Measurements from ENCODE around the gene TNS1. TPM values are rescaled to one million over a fixed set of nuclear protein-coding genes. Genes with fewer than 3 reads are reported as not detected.
A peak's percentile ranks its signal among the peaks of the same experiment; 100 is the strongest.

The TNS1 gene
- polyA plus RNA-seq, 1 donor from 2014 or later, result not detected

GRCh38 chr2:217904614-217904965 is 98.2 kb downstream of the TNS1 start:
- Mint-ChIP-seq H3K36me3 (peaks cover 2% of the 10 kb centered on the region), H3K4me1 (no peaks in the 10 kb centered on the region), H3K9me3 (peaks cover 0 to 3% (median 0%) of the 10 kb centered on the region in 3 donors), H3K27ac (peak overlapping the region in 1 of 3 donors; percentile 29), H3K4me3 (no peak overlapping the region), H3K27me3 (peaks cover 16% of the 10 kb centered on the region)

DNA sequence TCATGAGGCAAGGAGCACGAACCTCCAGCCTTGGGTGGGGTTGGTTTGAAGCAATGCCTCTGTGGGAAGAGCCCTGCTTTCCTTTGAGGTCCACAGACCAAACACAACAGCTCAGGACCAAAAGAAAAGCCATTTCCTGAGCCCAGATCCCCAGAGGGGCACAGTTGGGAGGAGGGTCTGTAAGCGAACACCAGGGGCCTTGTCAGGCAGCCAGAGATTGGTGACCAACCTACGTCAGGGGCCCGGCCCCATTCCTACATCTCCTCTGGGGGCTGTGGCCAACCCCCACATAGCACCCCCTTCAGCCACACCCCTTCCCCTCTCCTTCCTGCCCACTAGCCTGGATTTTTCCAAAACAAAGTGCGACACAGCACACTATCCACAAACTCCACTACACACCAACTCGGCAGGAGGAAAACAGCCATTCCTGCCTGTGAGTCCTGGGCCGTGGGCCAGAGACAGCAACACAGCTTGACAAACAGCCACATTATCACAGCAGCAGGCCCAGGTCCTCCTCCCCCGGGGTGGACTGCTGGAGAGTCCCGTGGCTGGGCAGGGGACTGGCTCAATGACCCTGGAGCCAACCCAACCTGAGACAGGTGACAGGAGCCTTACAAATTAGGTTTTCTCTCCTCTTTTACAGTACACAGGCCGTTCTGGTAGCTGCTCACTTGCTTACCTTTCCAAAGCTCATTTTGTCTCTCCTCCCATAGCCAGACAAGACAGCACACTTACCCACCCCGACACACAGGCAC is 98.8 kb downstream of the TNS1 start:
- Mint-ChIP-seq H3K27ac (peak overlapping the region in 1 of 3 donors; percentile 29), H3K9me3 (peaks cover 0 to 3% (median 0%) of the 10 kb centered on the region in 3 donors), H3K27me3 (peaks cover 16% of the 10 kb centered on the region), H3K4me1 (no peaks in the 10 kb centered on the region), H3K36me3 (peaks cover 2% of the 10 kb centered on the region), H3K4me3 (no peak overlapping the region)

GRCh38 chr2:217903142-217903858 is 99.5 kb downstream of the TNS1 start:
- H3K4me1 Mint-ChIP-seq, result no peaks in the 10 kb centered on the region
- H3K9me3 Mint-ChIP-seq, result peaks cover 0 to 3% (median 0%) of the 10 kb centered on the region in 3 donors
- H3K27me3 Mint-ChIP-seq, result peaks cover 16% of the 10 kb centered on the region
- H3K27ac Mint-ChIP-seq, result no peak overlapping the region
- H3K36me3 Mint-ChIP-seq, result peaks cover 2% of the 10 kb centered on the region
- no peak overlapping the region for H3K4me3 Mint-ChIP-seq

- peaks cover 16% of the 10 kb centered on the region for H3K27me3 Mint-ChIP-seq
- H3K27ac Mint-ChIP-seq, result no peak overlapping the region
- H3K4me3 Mint-ChIP-seq, result peak overlapping the region in 2 of 4 donors; percentile 55 to 82
- no peaks in the 10 kb centered on the region for H3K4me1 Mint-ChIP-seq
- peaks cover 2% of the 10 kb centered on the region for H3K36me3 Mint-ChIP-seq
- H3K9me3 Mint-ChIP-seq, result peaks cover 0 to 2% (median 0%) of the 10 kb centered on the region in 3 donors
Observed at GRCh38 chr2:217902379-217903141, 100.2 kb downstream of the TNS1 start.

- Mint-ChIP-seq H3K36me3 (peaks cover 2% of the 10 kb centered on the region), H3K4me3 (peak overlapping the region in 1 of 4 donors; percentile 82), H3K4me1 (no peaks in the 10 kb centered on the region), H3K9me3 (peaks cover 0 to 2% (median 0%) of the 10 kb centered on the region in 3 donors), H3K27ac (no peak overlapping the region), H3K27me3 (peaks cover 16% of the 10 kb centered on the region)
Observed at GRCh38 chr2:217901835-217902378, 100.9 kb downstream of the TNS1 start.

DNA sequence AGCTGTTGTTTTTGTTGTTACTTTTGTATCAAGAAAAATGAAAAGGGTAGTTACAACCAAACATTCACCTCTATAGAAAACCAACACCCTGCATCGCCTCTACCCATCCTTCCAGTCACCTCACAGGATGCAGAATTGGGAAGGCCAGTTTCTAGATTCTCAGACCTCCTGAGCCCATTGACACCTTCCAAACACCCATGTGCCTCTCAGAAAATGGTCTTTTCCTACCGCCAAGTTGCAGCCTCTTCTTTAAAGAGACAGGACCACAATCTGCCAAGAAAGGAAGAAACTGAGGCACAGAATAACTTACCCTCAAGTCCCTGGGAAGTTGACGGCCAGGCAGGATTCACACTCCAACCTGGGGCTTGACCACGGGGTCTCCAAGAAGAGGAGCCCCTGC is 101.4 kb downstream of the TNS1 start:
- no peak overlapping the region for H3K4me3 Mint-ChIP-seq
- peaks cover 13% of the 10 kb centered on the region for H3K27me3 Mint-ChIP-seq
- peaks cover 2% of the 10 kb centered on the region for H3K36me3 Mint-ChIP-seq
- H3K27ac Mint-ChIP-seq, result no peak overlapping the region
- H3K9me3 Mint-ChIP-seq, result peaks cover 0 to 2% (median 0%) of the 10 kb centered on the region in 3 donors
- no peaks in the 10 kb centered on the region for H3K4me1 Mint-ChIP-seq

GRCh38 chr2:217900780-217901360 is 101.9 kb downstream of the TNS1 start:
- peak overlapping the region in 1 of 3 donors; percentile 88 for H3K27ac Mint-ChIP-seq

GRCh38 chr2:217900010-217900779 is 102.6 kb downstream of the TNS1 start:
- Mint-ChIP-seq H3K27ac (peak overlapping the region in 1 of 3 donors; percentile 88), H3K4me1 (no peaks in the 10 kb centered on the region), H3K9me3 (peaks cover 0 to 2% (median 0%) of the 10 kb centered on the region in 3 donors), H3K27me3 (peaks cover 10% of the 10 kb centered on the region), H3K36me3 (peaks cover 2% of the 10 kb centered on the region), H3K4me3 (peak overlapping the region in 1 of 4 donors; percentile 55)

More at GRCh38 chr2:217900780-217901360, 101.9 kb downstream of the TNS1 start:
- peaks cover 0 to 2% (median 0%) of the 10 kb centered on the region in 3 donors for H3K9me3 Mint-ChIP-seq
- no peaks in the 10 kb centered on the region for H3K4me1 Mint-ChIP-seq
- H3K27me3 Mint-ChIP-seq, result peaks cover 10% of the 10 kb centered on the region
- peak overlapping the region in 1 of 4 donors; percentile 55 for H3K4me3 Mint-ChIP-seq
- H3K36me3 Mint-ChIP-seq, result peaks cover 2% of the 10 kb centered on the region

DNA sequence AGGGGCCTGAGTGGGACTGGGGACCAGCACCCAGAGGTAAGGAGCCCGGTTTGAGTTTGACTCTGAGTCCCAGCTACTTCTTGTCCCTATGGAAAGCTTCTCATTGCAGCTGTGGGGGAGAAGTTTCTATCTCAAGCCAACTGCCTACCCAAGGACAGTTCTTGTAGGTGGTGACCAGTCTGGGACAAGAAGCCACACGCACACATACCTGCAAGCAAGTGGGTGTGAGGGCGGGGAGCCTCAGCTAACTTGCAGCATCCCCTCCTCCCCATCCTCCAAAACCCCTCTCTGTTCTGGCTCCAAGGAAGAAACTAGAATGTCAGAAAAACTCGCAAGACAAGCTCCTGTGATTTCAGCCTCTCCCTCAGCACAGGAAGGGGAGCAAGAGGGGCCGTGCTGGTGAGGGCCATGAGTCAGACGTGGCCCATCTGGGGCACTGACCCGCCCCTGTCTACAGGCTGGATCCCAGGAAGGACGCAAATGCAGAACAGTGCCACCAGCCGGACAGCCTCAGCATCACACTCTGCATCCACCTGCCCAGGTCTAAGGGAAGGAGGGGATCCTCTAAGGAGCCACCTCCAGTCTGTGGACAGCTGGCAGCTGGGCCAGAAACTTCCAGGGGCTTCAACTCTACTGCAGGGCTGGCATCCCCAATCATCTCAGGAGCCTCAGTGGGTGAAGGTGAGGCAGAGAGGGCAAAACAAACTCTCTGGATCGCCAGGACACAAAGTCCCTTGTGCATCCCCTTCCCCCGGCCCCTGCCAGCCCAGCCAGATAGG is 103.4 kb downstream of the TNS1 start:
- no peaks in the 10 kb centered on the region for H3K4me1 Mint-ChIP-seq
- H3K9me3 Mint-ChIP-seq, result peaks cover 0 to under 1% (median 0%) of the 10 kb centered on the region in 3 donors
- no peak overlapping the region for H3K27ac Mint-ChIP-seq
- H3K4me3 Mint-ChIP-seq, result no peak overlapping the region
- peaks cover 2% of the 10 kb centered on the region for H3K36me3 Mint-ChIP-seq
- H3K27me3 Mint-ChIP-seq, result peaks cover 8% of the 10 kb centered on the region

- no peak overlapping the region for H3K4me3 Mint-ChIP-seq
- no peak overlapping the region for H3K27ac Mint-ChIP-seq
- no peaks in the 10 kb centered on the region for H3K4me1 Mint-ChIP-seq
- peaks cover 6% of the 10 kb centered on the region for H3K27me3 Mint-ChIP-seq
- H3K9me3 Mint-ChIP-seq, result no peaks in the 10 kb centered on the region
- peaks cover 2% of the 10 kb centered on the region for H3K36me3 Mint-ChIP-seq
Observed at GRCh38 chr2:217897816-217898806, 104.7 kb downstream of the TNS1 start.

GRCh38 chr2:217897091-217897715 is 105.6 kb downstream of the TNS1 start:
- Mint-ChIP-seq H3K36me3 (peaks cover 4% of the 10 kb centered on the region), H3K9me3 (no peaks in the 10 kb centered on the region), H3K27me3 (peaks cover 6% of the 10 kb centered on the region), H3K4me1 (no peaks in the 10 kb centered on the region), H3K27ac (no peak overlapping the region), H3K4me3 (no peak overlapping the region)

DNA sequence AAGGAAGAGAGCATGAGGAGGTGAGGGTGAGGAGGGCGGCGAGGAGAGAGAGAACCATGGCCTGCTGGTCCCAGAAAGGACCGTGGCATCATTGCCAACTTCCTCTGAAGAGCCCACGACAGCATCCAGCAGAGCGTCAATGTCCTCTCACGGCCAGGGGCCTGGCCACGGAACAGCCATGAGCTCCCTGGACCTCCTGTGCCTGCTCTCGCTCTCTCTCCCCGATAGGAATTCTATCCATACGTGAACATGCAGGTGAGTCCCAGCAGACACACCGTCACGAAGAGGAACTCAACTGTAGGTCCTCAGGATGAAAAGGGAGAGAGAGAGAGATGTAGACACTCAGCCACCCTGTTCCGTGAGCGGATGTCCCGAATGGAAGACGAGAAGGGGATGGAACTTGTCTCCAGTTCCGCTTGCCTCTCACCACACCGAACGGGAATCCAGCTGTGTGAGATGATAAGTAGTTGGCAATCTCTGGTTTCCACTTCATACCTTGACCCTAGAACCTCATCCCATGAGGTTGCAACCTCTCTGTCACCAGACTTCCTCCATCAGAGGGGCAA is 107.6 kb downstream of the TNS1 start:
- H3K36me3 Mint-ChIP-seq, result peaks cover 3% of the 10 kb centered on the region
- peaks cover 2% of the 10 kb centered on the region for H3K27me3 Mint-ChIP-seq
- no peaks in the 10 kb centered on the region for H3K9me3 Mint-ChIP-seq
- no peak overlapping the region for H3K4me3 Mint-ChIP-seq
- no peaks in the 10 kb centered on the region for H3K4me1 Mint-ChIP-seq
- no peak overlapping the region for H3K27ac Mint-ChIP-seq
